Measurements from ENCODE around the gene RNF4.

RNF4 gene

DNA sequence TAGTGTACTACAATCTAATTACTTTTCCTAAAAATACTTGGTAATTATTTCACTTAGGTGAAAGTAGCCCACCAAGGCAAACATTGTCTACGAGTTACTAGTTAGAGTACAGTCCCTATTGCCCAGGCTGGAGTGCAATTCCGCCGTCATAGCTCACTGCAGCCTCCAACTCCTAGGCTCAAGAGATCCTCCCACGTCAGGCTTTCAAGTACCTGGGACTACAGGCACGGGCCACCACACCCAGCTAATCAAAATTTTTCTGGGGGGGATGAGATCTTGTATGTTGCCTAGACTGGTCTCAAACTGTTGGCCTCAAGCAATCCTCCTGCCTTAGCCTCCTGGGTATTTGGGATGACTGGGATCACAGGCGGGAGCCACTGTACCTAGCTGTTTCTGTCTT, 89.4 kb downstream of the RNF4 start:
- H3K4me1 ChIP-seq (ENCODE audit: control insufficient read depth, insufficient read depth, low read length) = no peaks in the 10 kb centered on the region
- no peak overlapping the region for H3K9ac ChIP-seq (ENCODE audit: low read depth, low read length)
- no peak overlapping the region for H3K4me3 ChIP-seq (ENCODE audit: low read length)
- H3K27me3 ChIP-seq (ENCODE audit: control insufficient read depth, insufficient read depth, low read length) = no peaks in the 10 kb centered on the region
- peaks cover 6% of the 10 kb centered on the region for H3K36me3 ChIP-seq (ENCODE audit: insufficient read depth, low read length)
- H3K9me3 ChIP-seq (replicated peaks; ENCODE audit: low read length) = no peaks in the 10 kb centered on the region
- H3K4me2 ChIP-seq (ENCODE audit: low read length) = no peak overlapping the region

DNA sequence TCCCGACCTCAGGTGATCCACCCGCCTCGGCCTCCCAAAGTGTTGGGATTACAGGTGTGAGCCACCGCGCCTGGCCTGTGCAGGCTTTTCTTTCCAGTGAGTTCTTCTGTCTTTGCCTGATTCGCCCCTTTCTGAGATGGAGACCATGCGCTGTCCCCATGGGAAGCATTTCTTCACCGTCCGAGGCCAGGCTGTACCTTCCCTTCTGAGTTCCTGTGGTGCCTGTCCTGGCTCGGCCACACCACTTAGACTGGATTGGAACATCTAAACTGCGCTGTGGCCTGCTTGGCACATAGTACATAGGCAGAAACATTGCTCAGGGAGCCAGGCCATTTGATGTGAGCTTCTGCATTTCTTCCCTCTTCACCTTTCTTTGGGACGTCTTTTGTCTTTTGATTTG, 91.3 kb downstream of the RNF4 start:
- no peak overlapping the region for H3K4me2 ChIP-seq (ENCODE audit: low read length)

More for the DNA sequence above, 91.3 kb downstream of the RNF4 start:
- Histone ChIP-seq H3K4me1 (ENCODE audit: control insufficient read depth, insufficient read depth, low read length) (no peaks in the 10 kb centered on the region), H3K36me3 (ENCODE audit: insufficient read depth, low read length) (peaks cover 6% of the 10 kb centered on the region), H3K9ac (ENCODE audit: low read depth, low read length) (no peak overlapping the region), H3K4me3 (ENCODE audit: low read length) (no peak overlapping the region), H3K9me3 (replicated peaks; ENCODE audit: low read length) (no peaks in the 10 kb centered on the region), H3K27me3 (ENCODE audit: control insufficient read depth, insufficient read depth, low read length) (no peaks in the 10 kb centered on the region)
